ENCODE results near the gene SYT8.
"Not testable (repeated sequence)": the region's sequence is repeated elsewhere in the genome, so short reads cannot be mapped to it uniquely, and the experiment has no call there.

Gene SYT8

DNA sequence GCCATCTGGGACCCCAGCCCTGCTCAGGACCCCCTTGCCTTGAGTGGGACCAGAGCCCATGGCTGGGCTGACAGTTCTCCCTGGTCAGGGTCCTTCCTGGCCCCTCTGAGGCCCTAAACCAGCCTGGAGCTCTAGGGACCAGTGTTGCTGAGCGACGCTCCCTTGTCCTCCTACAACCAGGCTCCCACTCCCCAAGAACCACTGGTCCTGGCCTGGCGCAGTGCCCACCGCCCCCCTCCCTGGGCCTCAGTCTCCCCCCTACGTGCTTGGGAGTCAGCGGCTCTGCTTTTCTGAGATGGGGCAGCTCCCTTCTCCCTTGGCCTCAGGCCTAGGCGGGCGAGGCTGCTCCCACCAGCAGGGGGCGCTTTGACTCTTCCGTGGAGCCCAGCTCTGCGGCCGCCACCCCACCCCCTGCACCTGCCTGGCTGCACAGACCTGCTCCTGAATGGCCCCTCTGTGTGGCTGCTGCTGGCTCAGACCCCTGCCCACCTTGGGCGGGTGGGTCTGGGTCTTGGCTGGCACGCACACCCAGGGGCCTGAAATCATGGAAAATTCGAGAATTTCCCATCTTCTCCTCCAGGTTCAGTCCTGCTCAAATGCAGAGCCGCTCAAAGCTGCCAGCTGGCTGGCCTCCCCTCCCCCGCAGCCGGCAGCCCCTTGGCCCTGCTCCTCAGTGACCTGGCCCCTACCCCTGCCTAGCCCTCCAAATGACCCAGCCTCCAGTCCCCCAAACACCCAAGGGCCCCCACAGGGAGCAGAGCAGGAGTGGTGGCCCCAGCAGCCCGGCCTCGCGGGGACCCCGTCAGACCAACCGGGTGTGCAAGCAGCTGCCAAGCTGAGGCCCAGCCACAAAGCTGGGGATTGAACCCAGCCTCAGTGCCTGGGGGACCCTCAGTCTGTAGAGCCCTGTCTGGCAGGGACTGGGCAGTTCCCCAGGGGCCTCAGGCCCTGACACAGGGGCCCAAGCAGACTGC, 47.8 kb downstream of the SYT8 start:
- no peak overlapping the region for H3K4me3 ChIP-seq (ENCODE audit: low read length)
- TF ChIP-seq, protein P1, sequence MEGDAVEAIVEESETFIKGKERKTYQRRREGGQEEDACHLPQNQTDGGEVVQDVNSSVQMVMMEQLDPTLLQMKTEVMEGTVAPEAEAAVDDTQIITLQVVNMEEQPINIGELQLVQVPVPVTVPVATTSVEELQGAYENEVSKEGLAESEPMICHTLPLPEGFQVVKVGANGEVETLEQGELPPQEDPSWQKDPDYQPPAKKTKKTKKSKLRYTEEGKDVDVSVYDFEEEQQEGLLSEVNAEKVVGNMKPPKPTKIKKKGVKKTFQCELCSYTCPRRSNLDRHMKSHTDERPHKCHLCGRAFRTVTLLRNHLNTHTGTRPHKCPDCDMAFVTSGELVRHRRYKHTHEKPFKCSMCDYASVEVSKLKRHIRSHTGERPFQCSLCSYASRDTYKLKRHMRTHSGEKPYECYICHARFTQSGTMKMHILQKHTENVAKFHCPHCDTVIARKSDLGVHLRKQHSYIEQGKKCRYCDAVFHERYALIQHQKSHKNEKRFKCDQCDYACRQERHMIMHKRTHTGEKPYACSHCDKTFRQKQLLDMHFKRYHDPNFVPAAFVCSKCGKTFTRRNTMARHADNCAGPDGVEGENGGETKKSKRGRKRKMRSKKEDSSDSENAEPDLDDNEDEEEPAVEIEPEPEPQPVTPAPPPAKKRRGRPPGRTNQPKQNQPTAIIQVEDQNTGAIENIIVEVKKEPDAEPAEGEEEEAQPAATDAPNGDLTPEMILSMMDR (IDR thresholded peaks at IDR 0.05; ENCODE audit: low read depth, low read length, poor library complexity, severe bottlenecking), result peak; percentile 91
- TF ChIP-seq EZH2phosphoT487 (IDR thresholded peaks at IDR 0.05; ENCODE audit: borderline replicate concordance, low read length), result no peak
- H3K4me1 ChIP-seq (ENCODE audit: control insufficient read depth, low read length), result peaks cover 21% of the 10 kb centered on the region
- H3K27ac ChIP-seq (ENCODE audit: low read depth, low read length), result no peak overlapping the region
- no peaks in the 10 kb centered on the region for H3K9me2 ChIP-seq (replicated peaks; ENCODE audit: control insufficient read depth, low read length)
- peaks cover 3% of the 10 kb centered on the region; the same call in 1 of the 2 replicates for H4K20me1 ChIP-seq (ENCODE audit: control insufficient read depth, insufficient read depth, low read depth, low read length)
- no peaks in the 10 kb centered on the region for H3K9me3 ChIP-seq (ENCODE audit: control insufficient read depth, insufficient read depth, low read length)
- H3K79me2 ChIP-seq (ENCODE audit: control insufficient read depth, low read length), result no peaks in the 10 kb centered on the region
- peaks cover 45% of the 10 kb centered on the region for H3K36me3 ChIP-seq (ENCODE audit: control insufficient read depth, low read length)
- no peaks in the 10 kb centered on the region for H3F3A ChIP-seq (ENCODE audit: control insufficient read depth, insufficient read depth)
- 0 out of 2 replicates have a peak overlapping the region, but pooled peaks have one; percentile 20 for H3K4me2 ChIP-seq (ENCODE audit: low read length)
- H3K27me3 ChIP-seq (ENCODE audit: control insufficient read depth, low read length), result no peaks in the 10 kb centered on the region

DNA sequence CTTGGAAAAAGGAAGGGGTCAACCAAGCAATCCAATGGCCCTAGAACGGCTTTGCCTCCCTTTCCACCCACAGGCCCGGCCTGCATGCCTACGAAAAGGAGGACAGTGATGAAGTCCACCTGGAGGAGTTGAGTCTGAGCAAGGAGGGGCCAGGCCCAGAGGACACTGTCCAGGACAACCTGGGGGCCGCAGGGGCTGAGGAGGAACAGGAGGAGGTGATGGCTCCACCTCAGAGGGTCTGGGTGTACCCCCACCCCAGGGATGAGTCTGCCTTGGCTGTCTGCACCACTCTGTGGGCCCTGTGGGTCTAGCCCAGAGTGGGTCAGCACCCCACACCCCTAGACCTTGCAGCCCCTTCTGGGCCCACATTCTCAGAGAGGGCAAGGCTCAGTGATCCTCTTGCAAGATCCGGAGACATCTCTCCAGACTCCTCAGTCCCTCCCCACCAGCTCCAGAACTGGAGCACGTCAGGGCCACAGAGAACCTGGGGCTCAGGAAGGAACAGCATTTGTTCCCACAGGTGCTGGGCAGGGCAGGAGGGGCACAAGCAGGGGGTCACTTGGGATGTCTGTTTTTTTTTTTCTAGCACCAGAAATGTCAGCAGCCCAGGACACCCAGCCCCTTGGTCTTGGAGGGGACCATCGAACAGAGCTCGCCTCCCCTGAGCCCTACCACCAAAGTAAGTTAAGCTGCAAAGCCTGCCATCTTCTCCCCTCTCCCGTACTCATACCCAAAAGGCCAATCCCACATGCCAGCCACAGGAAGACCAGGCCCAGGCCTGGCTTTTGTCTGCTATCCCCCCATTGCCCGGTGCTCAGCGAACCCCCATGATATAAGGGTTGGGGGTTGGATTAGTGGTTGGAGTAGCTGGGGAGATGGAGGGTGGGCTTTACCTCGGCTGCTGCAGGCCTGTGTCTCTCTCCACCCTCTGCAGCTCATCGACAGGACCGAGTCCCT, 48.8 kb downstream of the SYT8 start:
- Histone ChIP-seq H3K36me3 (ENCODE audit: control insufficient read depth, low read length) (peaks cover 55% of the 10 kb centered on the region), H3K27me3 (ENCODE audit: control insufficient read depth, low read length) (no peaks in the 10 kb centered on the region), H3K4me1 (ENCODE audit: control insufficient read depth, low read length) (peaks cover 21% of the 10 kb centered on the region), H3K9me3 (ENCODE audit: control insufficient read depth, insufficient read depth, low read length) (no peaks in the 10 kb centered on the region), H4K20me1 (ENCODE audit: control insufficient read depth, insufficient read depth, low read depth, low read length) (peaks cover 3% of the 10 kb centered on the region; the same call in 1 of the 2 replicates), H3K79me2 (ENCODE audit: control insufficient read depth, low read length) (no peaks in the 10 kb centered on the region), H3K4me3 (ENCODE audit: low read length) (no peak overlapping the region), H3K27ac (ENCODE audit: low read depth, low read length) (no peak overlapping the region), H3F3A (ENCODE audit: control insufficient read depth, insufficient read depth) (no peaks in the 10 kb centered on the region), H3K9me2 (replicated peaks; ENCODE audit: control insufficient read depth, low read length) (no peaks in the 10 kb centered on the region), H3K4me2 (ENCODE audit: low read length) (no peak overlapping the region)
- no peak for TF ChIP-seq EZH2phosphoT487 (IDR thresholded peaks at IDR 0.05; ENCODE audit: borderline replicate concordance, low read length)
- TF ChIP-seq, protein P1 (IDR thresholded peaks at IDR 0.05; ENCODE audit: low read depth, low read length, poor library complexity, severe bottlenecking), result no peak

DNA sequence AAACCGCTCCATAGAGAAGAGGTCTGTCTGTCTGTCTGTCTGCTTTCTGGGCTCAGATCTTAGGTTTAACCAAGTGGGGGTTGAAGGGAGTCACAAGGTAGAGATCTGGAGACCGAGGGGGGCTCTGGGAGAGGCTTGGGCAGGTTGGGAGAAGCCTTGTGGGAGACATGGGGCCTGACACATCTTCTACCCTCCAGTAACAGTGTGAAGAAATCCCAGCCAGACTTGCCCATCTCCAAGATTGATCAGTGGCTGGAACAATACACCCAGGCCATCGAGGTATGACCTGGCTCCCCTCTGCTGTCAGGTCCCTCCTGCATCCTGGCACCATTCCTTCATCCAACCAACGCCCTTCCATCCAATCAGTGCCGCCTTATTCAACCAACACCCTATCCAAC, 49.5 kb downstream of the SYT8 start:
- no peaks in the 10 kb centered on the region for H3K9me2 ChIP-seq (replicated peaks; ENCODE audit: control insufficient read depth, low read length)
- peaks cover 3% of the 10 kb centered on the region; the same call in 1 of the 2 replicates for H4K20me1 ChIP-seq (ENCODE audit: control insufficient read depth, insufficient read depth, low read depth, low read length)
- no peak for TF ChIP-seq EZH2phosphoT487 (IDR thresholded peaks at IDR 0.05; ENCODE audit: borderline replicate concordance, low read length)
- TF ChIP-seq, protein P1 (IDR thresholded peaks at IDR 0.05; ENCODE audit: low read depth, low read length, poor library complexity, severe bottlenecking), result no peak

DNA sequence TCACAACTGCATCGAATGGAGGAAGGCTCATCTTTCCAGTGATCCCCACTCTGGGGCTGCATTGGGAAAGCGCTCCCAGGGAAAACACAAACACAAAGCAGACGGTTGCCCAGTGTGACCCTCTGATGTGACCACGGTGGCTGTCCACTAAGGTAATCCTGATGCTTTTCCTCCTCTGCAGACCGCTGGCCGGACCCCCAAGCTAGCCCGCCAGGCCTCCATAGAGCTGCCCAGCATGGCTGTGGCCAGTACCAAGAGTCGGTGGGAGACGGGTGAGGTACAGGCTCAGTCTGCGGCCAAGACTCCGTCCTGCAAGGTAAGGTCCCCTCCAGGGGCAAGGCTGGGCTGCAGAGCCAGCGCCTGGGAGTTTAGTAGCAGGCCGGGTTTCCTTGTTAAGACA, 51.8 kb downstream of the SYT8 start:
- H3K27me3 ChIP-seq (ENCODE audit: control insufficient read depth, low read length); H4K20me1 ChIP-seq (ENCODE audit: control insufficient read depth, insufficient read depth, low read depth, low read length); H3K4me3 ChIP-seq (ENCODE audit: low read length); H3K4me2 ChIP-seq (ENCODE audit: low read length); H3K9me3 ChIP-seq (ENCODE audit: control insufficient read depth, insufficient read depth, low read length); H3F3A ChIP-seq (ENCODE audit: control insufficient read depth, insufficient read depth); H3K79me2 ChIP-seq (ENCODE audit: control insufficient read depth, low read length); H3K4me1 ChIP-seq (ENCODE audit: control insufficient read depth, low read length); H3K9me2 ChIP-seq (replicated peaks; ENCODE audit: control insufficient read depth, low read length); H3K27ac ChIP-seq (ENCODE audit: low read depth, low read length): not testable (repeated sequence)
- peaks cover 55% of the 10 kb centered on the region for H3K36me3 ChIP-seq (ENCODE audit: control insufficient read depth, low read length)

More for the DNA sequence above, 49.5 kb downstream of the SYT8 start:
- peaks cover 21% of the 10 kb centered on the region for H3K4me1 ChIP-seq (ENCODE audit: control insufficient read depth, low read length)
- no peak overlapping the region for H3K27ac ChIP-seq (ENCODE audit: low read depth, low read length)
- H3K4me3 ChIP-seq (ENCODE audit: low read length), result no peak overlapping the region
- H3K4me2 ChIP-seq (ENCODE audit: low read length), result no peak overlapping the region
- H3K9me3 ChIP-seq (ENCODE audit: control insufficient read depth, insufficient read depth, low read length), result no peaks in the 10 kb centered on the region
- H3K27me3 ChIP-seq (ENCODE audit: control insufficient read depth, low read length), result no peaks in the 10 kb centered on the region
- peaks cover 55% of the 10 kb centered on the region for H3K36me3 ChIP-seq (ENCODE audit: control insufficient read depth, low read length)
- no peaks in the 10 kb centered on the region for H3K79me2 ChIP-seq (ENCODE audit: control insufficient read depth, low read length)
- no peaks in the 10 kb centered on the region for H3F3A ChIP-seq (ENCODE audit: control insufficient read depth, insufficient read depth)

Measured in DOHH2 (cell line).